OCI-LY1 (cell line): ENCODE measurements around the gene UNC80.

Source experiments
- H2AFZ ChIP-seq: fragments of 200-600 bp; sonication (generic), shearing (Covaris generic); 2 replicates; pipeline ENCODE4 v1.6.0; 2014; ENCODE audit warnings: antibody characterized with exemption, mild to moderate bottlenecking, low read length
- H3F3A ChIP-seq: fragments of 200-600 bp; sonication (generic), shearing (Covaris generic); 2 replicates; pipeline ENCODE4 v1.6.0; 2014; ENCODE audit warnings: mild to moderate bottlenecking, antibody characterized with exemption, low read length, moderate library complexity; ENCODE audit not compliant: insufficient read depth
- H3K27ac ChIP-seq: fragments of 200-600 bp; sonication (generic); 2 replicates; pipeline ENCODE4 v1.5.1; 2014; ENCODE audit warnings: low read length, mixed run types, mild to moderate bottlenecking, low read depth; ENCODE audit not compliant: poor library complexity, severe bottlenecking
- H3K27me3 ChIP-seq: fragments of 200-600 bp; sonication (generic); 2 replicates; pipeline ENCODE4 v1.6.0; 2014; ENCODE audit warnings: antibody characterized with exemption, mild to moderate bottlenecking, low read length, moderate library complexity; ENCODE audit not compliant: insufficient read depth
- H3K36me3 ChIP-seq: fragments of 200-600 bp; sonication (generic); 2 replicates; pipeline ENCODE4 v1.6.1; 2014; ENCODE audit warnings: mild to moderate bottlenecking, antibody characterized with exemption, low read length, moderate library complexity, mixed read lengths; ENCODE audit not compliant: insufficient read depth
- H3K4me1 ChIP-seq: fragments of 200-600 bp; sonication (generic); 2 replicates; pipeline ENCODE4 v1.5.1; 2014; ENCODE audit warnings: mild to moderate bottlenecking, low read length, moderate library complexity; ENCODE audit not compliant: insufficient read depth, severe bottlenecking
- H3K4me2 ChIP-seq: fragments of 200-600 bp; sonication (generic), shearing (Covaris generic); 2 replicates; pipeline ENCODE4 v1.6.1; 2014; ENCODE audit warnings: low read length
- H3K4me3 ChIP-seq: fragments of 200-600 bp; sonication (generic); 2 replicates; pipeline ENCODE4 v1.5.1; 2014; ENCODE audit warnings: low read length, low read depth, mild to moderate bottlenecking, mixed read lengths; ENCODE audit not compliant: poor library complexity, severe bottlenecking
- H3K79me2 ChIP-seq: fragments of 200-600 bp; shearing (Covaris generic); 2 replicates; pipeline ENCODE4 v1.6.1; 2016; ENCODE audit warnings: mixed run types, low read length, mixed read lengths; ENCODE audit not compliant: insufficient read depth
- H3K9ac ChIP-seq: fragments of 200-600 bp; sonication (generic), shearing (Covaris generic); 2 replicates; pipeline ENCODE4 v1.6.1; 2014; ENCODE audit warnings: mild to moderate bottlenecking, low read length, mixed read lengths
- H3K9me2 ChIP-seq: fragments of 200-600 bp; sonication (generic), shearing (Covaris generic); 2 replicates; pipeline ENCODE4 v1.6.1; 2014; ENCODE audit warnings: low read depth, mild to moderate bottlenecking, low read length, mixed read lengths
- H3K9me3 ChIP-seq: fragments of 200-600 bp; shearing (Covaris generic); 2 replicates; pipeline ENCODE4 v1.6.1; 2014; ENCODE audit warnings: low read length, mixed read lengths
- H4K20me1 ChIP-seq: fragments of 200-600 bp; sonication (generic), shearing (Covaris generic); 2 replicates; pipeline ENCODE4 v1.6.0; 2016; ENCODE audit warnings: mild to moderate bottlenecking, low read length; ENCODE audit not compliant: insufficient read depth
- EZH2 ChIP-seq: fragments of 200-600 bp; sonication (generic), shearing (Covaris generic); IDR thresholded peaks from 2 replicates; pipeline ENCODE4 v1.8.0; 2017; ENCODE audit warnings: borderline replicate concordance, mixed run types, mild to moderate bottlenecking, antibody characterized with exemption, low read length, moderate library complexity, mixed read lengths
- TF ChIP-seq, protein P1 (sequence below): fragments of 200-600 bp; sonication (generic), shearing (Covaris generic); IDR thresholded peaks from 2 replicates; pipeline ENCODE4 v1.5.1; 2017; ENCODE audit warnings: mild to moderate bottlenecking, antibody characterized with exemption, low read length, moderate library complexity, mixed read lengths

UNC80 gene

DNA sequence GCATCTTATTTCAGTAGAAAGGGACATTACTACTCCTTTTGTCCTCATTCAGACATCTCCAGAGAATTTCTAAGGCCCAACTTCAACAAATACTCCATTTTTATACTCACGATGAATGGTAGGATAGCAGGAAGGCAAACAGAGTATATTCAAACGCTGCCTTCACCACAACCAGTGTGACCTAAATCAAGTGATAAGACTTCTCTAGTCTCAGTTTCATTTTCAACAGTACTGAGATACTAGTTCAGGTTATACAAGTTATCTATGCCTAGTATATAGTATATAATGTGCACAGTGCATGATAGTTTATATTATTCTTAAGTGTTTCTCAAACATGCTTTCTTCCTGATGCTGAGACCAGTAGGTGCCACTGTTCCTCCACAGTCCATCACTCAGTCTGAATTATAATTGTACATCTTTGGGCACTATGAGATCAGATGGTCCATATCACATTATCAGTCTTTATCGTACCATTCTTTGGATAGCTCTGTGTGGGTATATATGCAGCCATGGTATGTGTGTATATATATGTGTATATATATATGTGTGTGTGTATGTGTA, 164.6 kb downstream of the UNC80 start:
- Histone ChIP-seq H3F3A (no peaks in the 10 kb centered on the region), H2AFZ (no peak overlapping the region), H3K9ac (no peak overlapping the region), H3K27me3 (no peaks in the 10 kb centered on the region), H3K9me3 (no peaks in the 10 kb centered on the region), H3K36me3 (no peaks in the 10 kb centered on the region), H3K4me2 (no peak overlapping the region), H3K79me2 (no peaks in the 10 kb centered on the region), H3K4me3 (no peak overlapping the region), H4K20me1 (no peaks in the 10 kb centered on the region), H3K27ac (no peak overlapping the region), H3K4me1 (no peaks in the 10 kb centered on the region), H3K9me2 (no peaks in the 10 kb centered on the region)
- TF ChIP-seq, protein P1, sequence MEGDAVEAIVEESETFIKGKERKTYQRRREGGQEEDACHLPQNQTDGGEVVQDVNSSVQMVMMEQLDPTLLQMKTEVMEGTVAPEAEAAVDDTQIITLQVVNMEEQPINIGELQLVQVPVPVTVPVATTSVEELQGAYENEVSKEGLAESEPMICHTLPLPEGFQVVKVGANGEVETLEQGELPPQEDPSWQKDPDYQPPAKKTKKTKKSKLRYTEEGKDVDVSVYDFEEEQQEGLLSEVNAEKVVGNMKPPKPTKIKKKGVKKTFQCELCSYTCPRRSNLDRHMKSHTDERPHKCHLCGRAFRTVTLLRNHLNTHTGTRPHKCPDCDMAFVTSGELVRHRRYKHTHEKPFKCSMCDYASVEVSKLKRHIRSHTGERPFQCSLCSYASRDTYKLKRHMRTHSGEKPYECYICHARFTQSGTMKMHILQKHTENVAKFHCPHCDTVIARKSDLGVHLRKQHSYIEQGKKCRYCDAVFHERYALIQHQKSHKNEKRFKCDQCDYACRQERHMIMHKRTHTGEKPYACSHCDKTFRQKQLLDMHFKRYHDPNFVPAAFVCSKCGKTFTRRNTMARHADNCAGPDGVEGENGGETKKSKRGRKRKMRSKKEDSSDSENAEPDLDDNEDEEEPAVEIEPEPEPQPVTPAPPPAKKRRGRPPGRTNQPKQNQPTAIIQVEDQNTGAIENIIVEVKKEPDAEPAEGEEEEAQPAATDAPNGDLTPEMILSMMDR = peak; percentile 26; the same call in 1 of the 2 replicates
- no peak for TF ChIP-seq EZH2

DNA sequence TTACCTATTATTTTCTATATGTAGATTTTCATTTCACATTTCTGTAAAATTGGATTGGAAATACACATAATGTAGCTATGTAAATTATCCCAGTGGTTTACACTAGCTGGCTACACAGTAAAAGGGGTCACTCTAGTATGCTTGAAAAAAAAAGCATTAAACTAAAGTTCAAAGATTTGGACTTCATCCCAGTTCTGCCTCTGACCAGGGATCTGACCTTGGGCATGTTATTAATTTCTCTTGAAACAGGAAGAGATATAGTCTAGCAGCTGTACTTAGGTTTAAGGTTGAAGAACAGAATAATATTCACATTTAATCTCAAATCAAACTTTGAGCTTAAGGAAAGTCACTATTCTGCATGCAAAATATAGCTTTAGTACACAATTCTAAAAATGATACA, 166.3 kb downstream of the UNC80 start:
- no peak for TF ChIP-seq EZH2
- TF ChIP-seq, protein P1 = no peak
- Histone ChIP-seq H3F3A (no peaks in the 10 kb centered on the region), H3K9ac (no peak overlapping the region), H3K79me2 (no peaks in the 10 kb centered on the region), H3K9me3 (no peaks in the 10 kb centered on the region), H3K27ac (no peak overlapping the region), H3K27me3 (no peaks in the 10 kb centered on the region), H3K36me3 (no peaks in the 10 kb centered on the region), H3K4me2 (no peak overlapping the region), H2AFZ (no peak overlapping the region), H3K9me2 (no peaks in the 10 kb centered on the region), H4K20me1 (no peaks in the 10 kb centered on the region), H3K4me1 (no peaks in the 10 kb centered on the region), H3K4me3 (no peak overlapping the region)

DNA sequence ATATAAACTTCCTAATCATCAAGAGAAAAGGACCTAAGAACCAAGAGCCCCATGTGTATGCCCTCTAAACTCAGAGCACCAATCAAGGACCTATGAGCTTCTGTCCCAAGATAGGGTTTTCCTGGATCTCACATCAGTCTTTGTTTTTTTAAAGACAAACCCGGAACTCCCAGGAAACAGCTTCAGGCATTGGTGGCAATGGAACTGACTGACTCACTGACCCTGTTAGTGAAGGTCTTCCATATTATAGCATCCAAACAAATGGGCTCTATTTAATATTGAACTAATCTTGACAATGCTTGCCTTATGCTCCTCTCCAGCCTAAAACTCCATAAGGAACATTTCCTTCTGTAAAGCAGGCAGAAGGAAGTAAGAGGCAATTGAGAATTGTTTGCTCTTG, 167.3 kb downstream of the UNC80 start:
- Histone ChIP-seq H2AFZ (no peak overlapping the region), H3K9me3 (no peaks in the 10 kb centered on the region)
- TF ChIP-seq EZH2 = no peak
- TF ChIP-seq, protein P1 = no peak

More for the DNA sequence above, 167.3 kb downstream of the UNC80 start:
- Histone ChIP-seq H3K4me3 (no peak overlapping the region), H3K27me3 (no peaks in the 10 kb centered on the region), H3K79me2 (no peaks in the 10 kb centered on the region), H3K4me2 (no peak overlapping the region), H3K9me2 (no peaks in the 10 kb centered on the region), H3F3A (no peaks in the 10 kb centered on the region), H4K20me1 (no peaks in the 10 kb centered on the region), H3K4me1 (no peaks in the 10 kb centered on the region), H3K36me3 (no peaks in the 10 kb centered on the region), H3K9ac (no peak overlapping the region), H3K27ac (no peak overlapping the region)
